Stimulated activated CD4-positive, alpha-beta T cell treated with anti-CD3 and anti-CD28 coated beads, Interleukin-4, amount 100 ng/mL, for 4 hours (primary cell): ENCODE data around the gene FNTB.
"Not testable (repeated sequence)": the region's sequence is repeated elsewhere in the genome, so short reads cannot be mapped to it uniquely, and the experiment has no call there.

Source experiments
- DNase-seq, 2 experiments: peaks; one replicate each; pipeline ENCODE4 v3.0.0-alpha.2; 2020

The FNTB gene

GRCh38 chr14:65057695-65058094 is 71.0 kb downstream of the FNTB start:
- DNase-seq, result no peak

GRCh38 chr14:65062096-65063075 is 75.7 kb downstream of the FNTB start:
- DNase-seq, result no peak

GRCh38 chr14:65065719-65066118 is 79.0 kb downstream of the FNTB start:
- DNase-seq, result no peak

GRCh38 chr14:65069874-65070413 is 83.2 kb downstream of the FNTB start:
- no peak for DNase-seq

- no peak for DNase-seq
Observed at GRCh38 chr14:65070471-65070976, 83.8 kb downstream of the FNTB start.

- no peak for DNase-seq
Observed at GRCh38 chr14:65071544-65071943, 84.8 kb downstream of the FNTB start.

GRCh38 chr14:65072256-65072655 is 85.6 kb downstream of the FNTB start:
- DNase-seq, result no peak

- no peak for DNase-seq
Observed at GRCh38 chr14:65072937-65073336, 86.2 kb downstream of the FNTB start.

- no peak for DNase-seq
Observed at GRCh38 chr14:65073605-65074201, 87.0 kb downstream of the FNTB start.

- no peak for DNase-seq
Observed at GRCh38 chr14:65074449-65075150, 87.9 kb downstream of the FNTB start.

- DNase-seq, result no peak
Observed at GRCh38 chr14:65075628-65076325, 89.1 kb downstream of the FNTB start.

- no peak for DNase-seq
Observed at GRCh38 chr14:65077318-65077717, 90.6 kb downstream of the FNTB start.

- no peak for DNase-seq
Observed at GRCh38 chr14:65079201-65079600, 92.5 kb downstream of the FNTB start.

- no peak for DNase-seq
Observed at GRCh38 chr14:65079768-65080167, 93.1 kb downstream of the FNTB start.

- no peak for DNase-seq
Observed at GRCh38 chr14:65080960-65081747, 94.5 kb downstream of the FNTB start.

- DNase-seq, result no peak
Observed at GRCh38 chr14:65082930-65083329, 96.2 kb downstream of the FNTB start.

- no peak for DNase-seq
Observed at GRCh38 chr14:65084554-65085505, 98.1 kb downstream of the FNTB start.

GRCh38 chr14:65086686-65087085 is 100.0 kb downstream of the FNTB start:
- DNase-seq, result not testable (repeated sequence)

- not testable (repeated sequence) for DNase-seq
Observed at GRCh38 chr14:65087835-65088234, 101.1 kb downstream of the FNTB start.

GRCh38 chr14:65092349-65092748 is 105.7 kb downstream of the FNTB start:
- no peak for DNase-seq
